HG03060 (cell line): ENCODE results near the gene MUC22.
"Not testable (repeated sequence)": the region's sequence is repeated elsewhere in the genome, so short reads cannot be mapped to it uniquely, and the experiment has no call there.

Experiments used
- ATAC-seq: cut with Tn5 transposase; IDR thresholded peaks from one replicate; pipeline ENCODE4 v1.9.1; 2021; ENCODE audit warnings: low read depth, moderate number of reproducible peaks; ENCODE audit not compliant: unreplicated experiment

Gene MUC22

DNA sequence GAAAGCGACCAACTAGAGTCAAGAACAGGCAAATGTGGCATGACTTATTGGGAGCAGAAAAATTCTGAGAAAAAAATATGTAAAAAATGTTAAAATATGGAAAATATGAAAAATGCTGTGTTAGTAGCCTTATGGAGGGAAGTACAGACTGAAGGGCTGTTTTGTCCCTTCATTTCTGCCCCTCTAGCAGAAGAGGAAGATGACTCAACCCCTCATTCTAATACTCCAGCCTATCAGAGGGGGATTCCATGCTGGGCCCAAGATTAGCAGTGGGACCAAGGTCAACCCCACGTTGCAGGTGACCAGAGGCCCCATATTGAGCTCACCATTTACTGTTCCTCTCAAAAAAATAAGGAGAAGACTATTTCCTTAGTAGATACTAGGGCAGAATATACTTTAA is 18.4 kb upstream of the MUC22 start:
- no peak for ATAC-seq

- no peak for ATAC-seq
These were observed 13.0 kb upstream of the MUC22 start for GRCh38 chr6:30997301-30997700.

- no peak for ATAC-seq
These were observed 11.5 kb upstream of the MUC22 start for GRCh38 chr6:30998785-30999184.

DNA sequence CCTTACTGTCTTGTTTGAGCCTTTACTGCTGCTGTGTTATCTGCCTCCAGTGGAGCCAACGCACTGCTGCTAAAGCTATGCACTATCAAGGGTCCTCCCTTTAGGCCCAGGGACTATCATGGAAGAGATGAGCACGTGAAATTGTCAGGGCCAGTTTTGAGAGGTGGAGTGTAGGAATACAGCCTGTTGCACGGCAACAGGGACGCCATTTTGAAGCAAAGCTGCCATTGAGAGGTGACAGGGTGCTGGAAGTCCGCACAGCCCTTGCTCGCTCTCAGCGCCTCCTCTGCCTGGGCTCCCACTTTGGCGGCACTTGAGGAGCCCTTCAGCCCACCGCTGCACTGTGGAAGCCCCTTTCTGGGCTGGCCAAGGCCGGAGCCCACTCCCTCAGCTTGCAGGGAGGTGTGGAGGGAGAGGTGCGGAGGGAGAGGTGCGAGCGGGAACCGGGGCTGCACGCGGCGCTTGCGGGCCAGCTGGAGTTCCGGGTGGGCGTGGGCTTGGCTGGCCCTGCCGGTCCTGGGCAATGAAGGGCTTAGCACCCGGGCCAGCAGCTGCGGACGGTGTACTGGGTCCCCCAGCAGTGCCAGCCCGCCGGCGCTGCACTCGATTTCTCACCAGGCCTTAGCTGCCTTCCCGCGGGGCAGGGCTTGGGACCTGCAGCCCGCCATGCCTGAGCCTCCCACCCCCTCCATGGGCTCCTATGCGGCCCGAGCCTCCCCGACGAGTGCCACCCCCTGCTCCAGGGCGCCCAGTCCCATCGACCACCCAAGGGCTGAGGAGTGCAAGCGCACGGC is 10.0 kb upstream of the MUC22 start:
- ATAC-seq, result not testable (repeated sequence)

DNA sequence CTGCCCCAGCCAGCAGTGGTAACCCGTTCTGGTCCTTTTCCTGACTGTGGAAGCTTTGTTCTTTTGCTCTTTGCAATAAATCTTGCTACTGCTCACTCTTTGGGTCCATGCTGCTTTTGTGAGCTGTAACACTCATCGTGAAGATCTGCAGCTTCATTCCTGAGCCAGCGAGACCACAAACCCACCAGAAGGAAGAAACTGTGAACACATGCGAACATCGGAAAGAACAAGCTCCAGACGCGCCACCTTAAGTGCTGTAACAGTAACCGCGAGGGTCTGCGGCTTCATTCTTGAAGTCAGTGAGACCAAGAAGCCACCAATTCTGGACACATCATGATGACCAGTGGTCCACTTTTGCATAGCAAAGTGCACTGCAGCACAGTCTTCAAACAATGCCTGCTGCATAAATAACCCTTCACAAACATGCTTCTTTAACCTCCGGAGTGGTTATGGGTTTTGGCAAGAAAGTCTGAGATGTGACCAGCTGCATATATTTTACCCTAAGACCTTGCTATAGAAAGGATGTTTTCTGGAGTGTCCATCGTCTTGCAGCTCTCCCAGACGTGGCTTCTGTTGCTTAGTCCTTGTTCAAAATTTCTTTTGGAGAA is 8.9 kb upstream of the MUC22 start:
- no peak for ATAC-seq

- no peak for ATAC-seq
These were observed 7.8 kb upstream of the MUC22 start for GRCh38 chr6:31002471-31002870.

GRCh38 chr6:31004794-31005193 is 5.5 kb upstream of the MUC22 start:
- ATAC-seq, result no peak

- no peak for ATAC-seq
These were observed 4.8 kb upstream of the MUC22 start for GRCh38 chr6:31005249-31006020.

DNA sequence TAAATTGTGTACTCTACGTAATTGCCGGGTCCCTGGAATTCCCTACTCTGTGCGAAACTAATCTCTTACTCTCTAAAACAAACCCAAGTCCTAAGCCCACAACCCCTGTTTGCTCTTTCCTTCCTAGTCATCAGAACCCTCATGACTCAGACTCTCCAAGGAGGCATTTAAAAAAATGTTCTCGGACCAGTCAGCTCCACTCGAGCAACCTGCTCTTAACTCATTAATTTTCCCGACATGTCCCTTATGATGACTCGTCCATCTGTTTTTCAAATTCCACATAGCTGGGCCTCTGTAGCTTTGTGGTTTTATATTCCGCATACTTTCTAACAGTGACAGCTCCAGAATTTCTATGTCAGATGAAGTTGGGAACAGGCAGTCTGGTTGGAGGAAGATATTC is 2.6 kb upstream of the MUC22 start:
- no peak for ATAC-seq

- no peak for ATAC-seq
These were observed 2.1 kb upstream of the MUC22 start for GRCh38 chr6:31008165-31008564.

- no peak for ATAC-seq
These were observed 543 bp upstream of the MUC22 start for GRCh38 chr6:31009731-31010130.

DNA sequence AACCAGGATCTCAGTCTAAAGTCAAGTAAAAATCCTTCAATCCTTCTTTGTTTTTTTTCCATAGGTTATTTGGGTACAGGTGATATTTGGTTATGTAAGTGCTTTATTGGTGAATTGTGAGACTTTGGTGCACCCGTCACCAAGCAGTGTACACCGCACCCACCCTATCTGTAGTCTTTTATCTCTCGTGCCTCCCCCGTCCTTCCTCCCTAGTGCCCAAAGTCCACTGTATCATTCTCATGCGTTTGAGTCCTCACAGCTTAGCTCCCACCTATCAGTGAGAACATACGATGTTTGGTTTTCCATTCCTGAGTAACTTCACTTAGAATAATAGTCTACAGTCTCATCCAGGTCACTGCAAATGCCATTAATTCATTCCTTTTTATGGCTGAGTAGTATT is 879 bp downstream of the MUC22 start:
- no peak for ATAC-seq

DNA sequence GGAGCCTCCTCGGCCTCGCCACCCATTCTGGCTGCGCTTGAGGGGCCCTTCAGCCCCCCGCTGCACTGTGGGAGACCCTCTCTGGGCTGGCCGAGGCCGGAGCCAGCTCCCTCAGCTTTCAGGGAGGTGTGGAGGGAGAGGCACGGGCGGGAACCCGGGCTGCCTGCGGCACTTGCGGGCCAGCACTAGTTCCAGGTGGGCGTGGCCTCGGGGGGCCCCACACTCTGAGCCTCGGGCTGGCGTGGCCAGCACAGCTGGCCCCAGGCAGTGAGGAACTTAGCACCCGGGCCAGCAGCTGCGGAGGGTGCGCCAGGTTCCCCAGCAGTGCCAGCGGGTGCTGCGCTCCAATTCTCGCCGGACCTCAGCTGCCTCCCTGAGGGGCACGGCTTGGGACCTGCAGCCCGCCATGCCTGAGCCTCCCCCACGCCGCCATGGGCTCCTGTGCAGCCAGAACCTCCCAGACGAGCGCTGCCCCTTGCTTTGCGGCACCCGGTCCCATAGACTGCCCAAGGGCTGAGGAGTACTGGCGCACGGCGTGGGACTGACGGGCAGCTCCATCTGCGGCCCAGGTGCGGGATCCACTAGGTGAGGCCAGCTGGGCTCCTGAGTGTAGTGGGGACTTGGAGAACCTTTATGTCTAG is 6.5 kb downstream of the MUC22 start:
- ATAC-seq, result no peak

GRCh38 chr6:31017436-31017835 is 7.2 kb downstream of the MUC22 start:
- ATAC-seq, result not testable (repeated sequence)

DNA sequence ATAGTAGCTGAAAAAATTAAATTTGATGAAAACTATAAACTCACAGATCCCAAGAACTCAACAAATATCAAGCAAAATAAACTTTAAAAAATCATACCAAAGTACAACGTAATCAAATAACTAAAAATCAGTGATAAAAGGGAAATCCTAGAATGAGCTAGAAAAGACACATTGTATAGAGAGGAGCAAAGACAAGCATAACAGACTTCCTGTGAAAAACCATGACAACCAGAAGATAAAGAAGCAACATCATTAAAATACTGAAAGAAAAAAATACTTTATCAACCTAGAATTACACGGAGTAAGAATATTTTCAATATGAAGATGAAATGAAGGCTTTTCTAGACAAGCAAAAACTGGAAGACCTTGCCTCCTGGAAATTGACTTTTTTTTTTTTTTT is 9.8 kb downstream of the MUC22 start:
- no peak for ATAC-seq

DNA sequence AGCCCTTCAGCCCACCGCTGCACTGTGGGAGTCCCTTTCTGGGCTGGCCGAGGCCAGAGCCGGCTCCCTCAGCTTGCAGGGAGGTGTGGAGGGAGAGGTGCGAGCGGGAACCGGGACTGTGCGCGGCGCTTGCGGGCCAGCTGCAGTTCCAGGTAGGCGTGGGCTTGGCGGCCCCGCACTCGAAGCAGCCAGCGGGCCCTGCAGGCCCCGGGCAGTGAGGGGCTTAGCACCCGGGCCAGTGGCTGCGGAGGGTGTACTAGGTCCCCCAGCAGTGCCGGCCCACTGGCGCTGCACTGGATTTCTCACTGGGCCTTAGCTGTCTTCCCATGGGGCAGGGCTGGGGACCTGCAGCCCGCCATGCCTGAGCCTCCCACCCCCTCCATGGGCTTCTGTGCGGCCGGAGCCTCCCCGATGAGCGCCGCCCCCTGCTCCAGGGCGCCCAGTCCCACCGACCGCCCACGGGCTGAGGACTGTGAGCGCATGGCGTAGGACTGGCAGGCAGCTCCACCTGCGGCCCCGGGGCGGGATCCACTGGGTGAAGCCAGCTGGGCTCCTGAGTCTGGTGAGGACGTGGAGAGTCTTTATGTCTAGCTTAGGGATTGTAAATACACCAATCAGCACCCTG is 10.5 kb downstream of the MUC22 start:
- ATAC-seq, result not testable (repeated sequence)

DNA sequence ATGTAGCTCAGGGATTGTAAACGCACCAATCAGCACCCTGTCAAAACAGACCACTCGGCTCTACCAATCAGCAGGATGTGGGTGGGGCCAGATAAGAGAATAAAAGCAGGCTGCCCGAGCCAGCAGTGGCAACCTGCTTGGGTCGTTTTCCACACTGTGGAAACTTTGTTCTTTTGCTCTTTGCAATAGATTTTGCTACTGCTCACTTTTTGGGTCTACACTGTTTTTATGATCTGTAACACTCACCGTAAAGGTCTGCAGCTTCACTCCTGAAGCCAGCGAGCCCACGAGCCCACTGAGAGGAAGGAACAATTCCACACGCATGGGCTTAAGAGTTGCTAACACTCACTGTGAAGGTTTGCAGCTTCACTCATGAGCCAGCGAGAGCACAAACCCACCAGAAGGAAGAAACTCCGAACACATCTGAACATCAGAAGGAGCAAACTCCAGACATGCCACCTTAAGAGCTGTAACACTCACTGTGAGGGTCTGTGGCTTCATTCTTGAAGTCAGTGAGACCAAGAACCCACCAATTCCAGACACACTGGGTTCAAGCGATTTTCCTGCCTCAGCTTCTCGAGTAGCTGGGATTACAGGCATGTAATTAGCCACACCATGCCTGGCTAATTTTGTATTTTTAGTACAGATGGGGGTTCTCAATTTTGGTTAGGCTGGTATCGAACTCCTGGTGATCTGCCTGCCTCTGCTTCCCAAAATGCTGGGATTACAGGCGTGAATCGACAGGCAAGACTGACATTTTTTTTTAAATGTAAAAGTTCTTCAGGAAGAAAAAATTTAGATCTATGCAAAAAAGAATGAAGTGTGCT is 11.6 kb downstream of the MUC22 start:
- not testable (repeated sequence) for ATAC-seq

DNA sequence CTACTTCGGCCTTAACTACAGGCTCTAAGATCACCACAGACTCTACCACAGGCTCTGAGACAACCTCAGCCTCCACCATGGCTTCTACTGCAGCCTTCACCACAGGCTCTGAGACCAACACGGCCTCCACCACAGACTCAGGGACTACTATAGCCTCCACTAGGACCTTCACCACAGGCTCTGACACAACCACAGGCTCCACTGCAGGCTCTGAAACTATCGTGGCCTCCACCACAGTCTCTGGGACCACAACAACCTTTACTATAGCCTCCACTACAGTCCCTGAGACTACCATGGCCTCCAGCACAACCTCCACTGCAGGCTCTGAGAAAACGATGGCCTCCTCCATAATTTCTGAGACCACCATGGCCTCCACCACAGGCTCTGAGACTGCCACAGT is 15.3 kb downstream of the MUC22 start:
- ATAC-seq, result no peak

DNA sequence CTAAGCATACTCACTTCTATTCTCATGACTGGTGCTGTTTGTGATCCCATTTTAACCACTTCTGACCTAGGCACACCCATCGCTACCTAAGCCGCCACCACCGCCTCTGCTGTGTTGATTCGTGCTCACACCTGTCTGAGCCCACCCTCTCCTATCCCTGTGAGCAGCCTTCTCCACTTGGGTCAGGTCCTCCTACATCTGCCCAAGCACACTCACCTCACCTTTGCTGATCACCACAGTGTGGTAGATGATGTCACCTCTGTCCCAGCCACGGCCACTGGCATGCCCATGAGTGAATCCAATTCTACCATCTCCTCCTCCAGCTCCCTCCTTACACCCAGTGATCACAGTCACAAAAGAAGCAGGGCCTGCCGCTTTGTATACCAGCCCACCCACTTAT is 20.8 kb downstream of the MUC22 start:
- no peak for ATAC-seq

- ATAC-seq, result no peak
These were observed 22.8 kb downstream of the MUC22 start for GRCh38 chr6:31033075-31033474.
